Measurements from ENCODE around the gene FAM53B. TPM values are rescaled to one million over a fixed set of nuclear protein-coding genes. Genes with fewer than 3 reads are reported as not detected.

Gene FAM53B
- total RNA-seq, 1 donor from 2014 or later, result 24.1 TPM

DNA sequence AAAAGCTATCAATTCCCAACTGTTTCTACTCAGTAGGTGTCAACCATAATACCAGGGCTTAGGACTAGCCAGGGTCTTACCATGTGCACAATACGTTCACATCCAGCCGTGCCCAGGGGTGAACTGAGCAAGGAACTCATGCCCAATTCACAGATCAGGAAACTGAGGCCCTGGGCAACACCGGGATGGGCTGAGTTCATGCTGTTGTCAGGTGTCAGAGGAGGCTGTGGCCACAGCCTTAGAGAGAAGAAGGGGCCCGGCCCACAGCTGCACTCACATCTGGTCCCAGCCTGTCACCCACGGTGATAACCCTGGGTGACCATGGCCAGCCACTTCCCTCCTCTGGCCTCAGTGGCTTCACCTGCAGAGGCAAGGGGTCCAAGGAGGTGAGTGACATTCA, 92.0 kb downstream of the FAM53B start:
- intact Hi-C loops (cut with micrococcal nuclease), result no loop called here

DNA sequence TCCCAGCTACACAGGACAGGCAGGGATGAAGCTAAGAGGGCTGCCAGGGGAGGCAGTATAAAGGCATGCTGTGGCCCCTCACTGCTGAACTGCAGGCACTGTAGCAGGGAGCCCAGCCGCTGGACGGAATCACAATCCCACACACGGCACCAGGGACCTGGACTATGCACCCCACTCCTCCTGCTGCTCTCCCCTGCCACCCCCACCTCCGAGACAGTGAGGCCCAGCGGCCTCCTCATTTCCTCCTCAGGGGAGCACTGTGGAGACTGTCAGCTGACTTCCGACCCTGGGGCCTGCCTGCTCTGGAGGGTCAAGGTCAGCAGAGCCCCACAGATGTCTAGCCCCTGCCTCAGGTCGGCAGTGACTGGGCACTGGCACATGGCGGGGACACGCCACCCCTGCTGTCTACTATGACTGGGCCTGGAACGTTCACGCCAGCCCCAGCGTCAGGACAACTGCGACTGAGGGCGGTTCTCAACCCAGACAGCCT, 92.7 kb downstream of the FAM53B start:
- intact Hi-C loops (cut with micrococcal nuclease), result no loop called here

DNA sequence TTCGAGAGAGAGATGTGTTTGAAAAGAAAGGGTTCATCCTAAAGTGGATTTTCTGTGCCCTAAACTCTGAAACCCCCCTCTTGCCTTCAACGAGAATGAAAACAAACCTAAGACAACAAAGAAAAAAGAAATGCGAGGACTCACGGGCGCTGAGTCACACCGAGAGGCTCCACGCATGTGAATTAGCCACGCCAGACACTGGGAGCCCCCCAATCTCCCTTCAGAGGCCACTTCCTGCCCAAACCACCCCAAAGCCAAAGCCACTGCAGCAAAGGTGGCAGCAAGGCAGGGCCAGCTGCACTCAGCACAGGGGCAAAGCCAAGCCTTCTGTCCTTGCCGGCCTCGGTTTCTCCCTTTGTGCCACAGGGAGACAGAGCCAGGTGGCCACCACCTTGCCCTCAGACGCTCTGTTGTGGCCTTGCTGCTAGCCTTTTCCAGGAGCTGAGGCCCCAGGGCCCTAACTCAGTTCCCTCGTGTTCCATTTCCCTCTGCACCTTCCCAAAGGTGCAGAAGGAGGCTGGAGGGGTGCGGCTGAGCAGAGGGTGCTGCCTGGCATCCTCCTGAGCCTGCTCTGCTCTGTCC, 93.3 kb downstream of the FAM53B start:
- intact Hi-C loops (cut with micrococcal nuclease), result no loop called here

DNA sequence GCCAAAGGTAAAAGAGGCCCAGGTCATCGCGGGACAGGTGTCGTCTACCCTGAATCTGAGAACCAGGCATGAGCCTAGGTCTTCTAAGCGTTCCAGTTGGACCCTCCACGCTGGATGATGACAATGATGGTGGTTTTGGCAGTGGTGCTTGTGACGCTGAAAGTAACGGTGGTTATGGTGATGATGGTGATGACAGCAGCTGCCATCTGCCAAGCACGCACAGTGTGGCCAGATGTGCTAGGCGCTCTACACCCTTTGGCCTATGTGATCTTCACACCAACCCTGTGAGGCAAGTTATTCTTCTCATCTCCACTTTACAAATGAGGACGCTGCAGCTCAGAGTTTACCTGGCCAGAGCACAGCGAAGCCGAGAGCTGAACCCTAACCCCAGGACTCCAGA, 93.9 kb downstream of the FAM53B start:
- intact Hi-C loops (cut with micrococcal nuclease), result no loop called here

DNA sequence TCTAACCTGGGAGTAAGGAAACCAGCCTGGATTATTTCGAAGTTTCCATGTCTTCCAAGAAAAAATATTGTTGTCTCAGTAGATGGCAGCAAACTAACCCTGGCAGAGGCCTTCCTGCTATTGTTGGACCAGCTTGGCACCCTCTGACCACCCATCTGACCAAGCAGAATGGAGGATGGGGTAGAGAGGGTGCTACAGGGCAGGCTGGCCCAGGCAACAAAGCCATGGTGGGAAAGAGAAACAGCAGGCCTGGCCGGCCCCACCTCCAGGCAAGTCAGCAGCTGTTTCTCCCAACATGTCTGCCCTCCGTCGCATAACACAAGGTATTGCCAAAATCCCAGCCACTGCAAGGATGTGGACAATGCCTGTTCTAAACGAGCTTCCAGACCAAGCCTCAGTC, 95.0 kb downstream of the FAM53B start:
- intact Hi-C loops (cut with micrococcal nuclease), result loop anchor here (2.0 to 10.0 kb wide), 4 partner anchors 40 to 143 kb away; partner anchors contain the start of gene EEF1AKMT2

DNA sequence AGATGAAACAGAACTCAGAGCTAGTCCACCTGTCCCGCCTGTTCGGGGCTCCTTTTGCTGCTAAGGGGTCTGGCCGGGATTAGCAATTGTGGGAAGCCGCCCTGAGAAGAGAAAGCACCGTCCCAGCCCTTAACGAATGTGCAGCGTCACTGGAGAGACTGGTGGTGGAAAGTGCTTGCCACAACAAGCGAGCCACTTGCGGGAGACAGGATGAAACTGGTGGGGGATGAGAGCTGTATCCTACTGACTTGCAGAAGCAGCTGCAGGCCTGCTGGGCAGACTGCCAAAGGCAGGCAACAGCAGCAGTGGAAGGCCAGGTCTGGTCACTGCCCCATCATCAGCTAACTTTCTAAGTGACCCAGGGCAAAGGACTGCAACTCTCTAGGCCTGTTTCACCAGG, 95.4 kb downstream of the FAM53B start:
- intact Hi-C loops (cut with micrococcal nuclease), result loop anchor here (1.0 to 10.0 kb wide), 5 partner anchors 40 to 144 kb away; partner anchors contain the start of gene EEF1AKMT2

DNA sequence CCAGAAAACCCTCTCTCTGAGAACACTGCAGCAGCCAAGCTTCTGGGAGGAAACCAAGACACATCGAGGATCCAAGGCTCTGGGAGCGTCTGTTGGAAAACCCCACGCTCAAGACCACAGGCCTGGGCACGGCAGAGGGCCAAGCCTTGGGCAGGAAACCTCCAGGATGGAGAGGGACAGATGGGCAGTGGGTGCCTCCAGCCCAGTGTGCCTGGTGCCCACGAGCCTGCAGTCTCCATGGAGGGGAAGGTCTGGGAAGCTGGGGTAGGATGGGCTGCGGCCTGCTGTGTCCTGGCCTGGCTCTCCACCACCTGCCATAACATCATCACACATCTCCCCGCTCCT, 96.1 kb downstream of the FAM53B start:
- intact Hi-C loops (cut with micrococcal nuclease), result loop anchor here (1.0 to 10.0 kb wide), 5 partner anchors 41 to 144 kb away; partner anchors contain the start of gene EEF1AKMT2

DNA sequence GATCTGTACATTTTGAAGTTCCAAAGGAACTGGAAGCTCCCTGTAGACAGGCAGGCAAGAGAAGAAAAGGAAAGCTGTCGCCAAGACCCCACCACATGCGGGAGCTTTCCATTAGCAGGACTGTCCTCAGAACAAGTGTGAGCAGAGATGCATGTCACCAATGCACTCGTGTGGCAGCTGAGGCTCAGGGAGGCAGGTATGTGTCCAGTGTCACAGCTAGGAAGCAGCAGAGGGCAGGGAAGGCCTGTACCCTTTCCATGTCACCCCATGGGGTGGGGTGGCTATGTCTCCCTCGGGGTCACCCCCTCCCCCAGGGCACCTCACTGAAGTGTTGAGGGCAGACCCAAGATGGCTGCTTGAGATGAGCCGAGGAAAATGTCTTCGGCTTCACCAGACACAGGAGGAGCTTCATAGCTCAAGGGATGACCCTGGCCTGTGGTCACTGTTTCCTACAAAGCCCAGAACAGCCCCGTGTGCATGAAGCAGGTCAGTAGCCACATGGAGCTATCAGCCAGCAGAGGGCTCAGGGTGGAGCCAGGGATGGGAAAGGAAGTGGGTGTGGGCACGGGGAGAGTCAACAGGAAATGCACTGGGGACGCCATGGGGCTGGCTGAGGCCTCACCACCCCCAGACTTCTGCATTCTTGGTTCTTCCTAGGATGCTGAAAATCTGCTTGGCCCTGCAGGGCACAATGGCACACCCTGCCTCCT, 96.6 kb downstream of the FAM53B start:
- intact Hi-C loops (cut with micrococcal nuclease), result loop anchor here (1.0 to 10.0 kb wide), 6 partner anchors 41 to 145 kb away; partner anchors contain the start of gene EEF1AKMT2

DNA sequence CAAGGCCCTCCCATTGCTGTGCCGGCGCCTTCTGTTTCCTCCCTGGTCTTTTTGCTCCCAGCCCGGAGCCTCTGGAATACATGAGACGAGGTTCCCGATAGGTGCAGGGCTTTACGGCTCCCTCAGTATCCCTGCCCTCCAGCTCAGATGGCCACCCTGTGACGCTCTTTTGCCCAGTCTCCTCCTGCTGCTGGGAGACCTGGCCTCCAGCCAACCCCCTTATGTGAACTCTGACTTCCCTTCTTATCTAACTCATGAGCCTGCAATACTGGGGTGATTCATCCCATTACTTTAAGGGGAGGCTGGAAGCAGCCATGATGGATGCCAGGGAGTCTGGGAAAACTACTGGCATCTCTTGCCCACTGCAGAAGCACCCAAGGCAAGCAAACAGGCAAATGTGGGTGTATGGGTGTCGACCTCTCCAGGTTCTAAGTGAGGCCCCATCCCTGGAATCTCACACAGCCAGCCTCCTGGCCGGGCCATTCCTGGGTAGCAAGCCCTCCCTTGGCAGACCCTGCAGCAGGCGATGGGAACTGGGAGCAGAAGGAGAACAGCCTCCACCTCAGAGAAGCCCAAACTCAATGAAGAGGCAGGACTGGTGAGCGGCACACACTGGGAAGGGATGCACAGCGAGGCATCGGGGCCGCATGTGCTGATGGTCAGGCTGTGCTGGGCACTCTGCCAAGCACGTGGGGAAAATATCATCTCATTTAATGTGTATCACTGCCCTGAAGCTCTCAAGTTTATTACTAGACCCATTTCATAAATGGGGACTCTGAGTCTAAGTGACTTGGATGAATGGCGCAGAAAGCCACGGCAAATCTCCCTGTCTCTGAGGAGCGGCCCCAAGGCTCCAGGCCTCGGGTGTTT, 97.5 kb downstream of the FAM53B start:
- intact Hi-C loops (cut with micrococcal nuclease), result loop anchor here (2.0 to 10.0 kb wide), 3 partner anchors 50 to 146 kb away; partner anchors contain the start of gene EEF1AKMT2

DNA sequence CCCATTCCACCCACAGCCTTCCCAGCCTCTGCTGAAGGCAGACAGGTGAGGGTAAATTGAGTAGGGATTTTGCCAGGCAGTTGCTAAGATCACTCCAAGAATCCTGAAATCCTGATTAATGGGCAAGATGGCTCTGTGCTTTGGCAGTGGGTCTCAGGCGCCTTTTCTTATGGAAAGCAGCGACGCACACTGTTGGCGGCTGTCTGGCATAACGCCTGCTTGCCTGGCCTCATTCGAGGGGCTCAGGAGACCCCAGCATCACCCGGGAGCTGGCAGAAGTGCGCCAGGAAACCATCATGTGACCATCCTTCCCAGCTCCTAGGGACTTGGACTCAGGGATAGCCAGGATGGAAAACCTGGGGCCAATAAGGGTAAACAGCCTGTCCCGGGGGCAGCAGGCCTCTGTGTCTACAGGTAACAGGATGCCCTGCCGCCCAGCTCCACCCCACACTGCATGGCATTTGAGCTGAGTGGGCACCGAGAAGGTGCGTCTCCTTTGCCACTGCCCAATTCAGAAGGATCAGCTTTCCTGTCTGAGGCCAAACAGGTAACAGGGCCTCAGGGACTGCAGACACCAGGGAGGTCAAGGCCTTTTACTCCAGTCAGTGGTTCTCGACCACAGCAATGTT, 98.6 kb downstream of the FAM53B start:
- intact Hi-C loops (cut with micrococcal nuclease), result loop anchor here (2.0 to 10.0 kb wide), 3 partner anchors 51 to 147 kb away; partner anchors contain the start of gene EEF1AKMT2

DNA sequence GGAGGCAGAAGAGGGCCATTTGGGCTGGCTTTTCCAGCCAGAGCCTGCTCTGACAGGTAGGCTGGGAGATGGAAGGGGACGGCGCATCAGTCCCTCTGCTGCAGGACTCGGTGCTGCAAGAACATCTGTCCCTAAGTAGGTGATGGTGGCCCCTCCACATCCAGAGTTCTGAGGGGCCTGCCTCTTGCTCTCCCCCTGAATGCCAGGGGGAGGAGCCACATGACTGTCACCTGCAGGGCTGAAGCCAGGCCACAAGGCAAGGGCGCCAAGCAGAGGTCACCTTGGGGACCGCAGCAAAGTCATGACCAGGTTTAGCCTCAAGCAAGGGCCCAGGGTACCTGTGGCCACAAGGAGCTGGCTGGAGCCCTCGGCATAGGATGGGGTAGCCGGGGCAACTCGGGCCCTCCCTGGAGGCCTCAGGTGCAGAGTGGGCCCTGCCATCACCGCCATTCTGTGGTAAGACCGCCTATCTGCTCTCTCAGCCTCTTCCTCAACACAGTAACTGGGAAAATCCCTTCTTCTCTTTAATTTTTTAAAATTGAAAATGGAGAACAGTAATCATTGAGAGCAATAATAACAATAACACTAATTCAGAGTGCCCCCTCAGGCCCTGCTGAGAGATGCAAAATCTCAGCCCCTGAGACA, 99.3 kb downstream of the FAM53B start:
- intact Hi-C loops (cut with micrococcal nuclease), result loop anchor here (5.0 to 10.0 kb wide), 2 partner anchors 110 to 147 kb away; partner anchors contain the start of gene EEF1AKMT2

DNA sequence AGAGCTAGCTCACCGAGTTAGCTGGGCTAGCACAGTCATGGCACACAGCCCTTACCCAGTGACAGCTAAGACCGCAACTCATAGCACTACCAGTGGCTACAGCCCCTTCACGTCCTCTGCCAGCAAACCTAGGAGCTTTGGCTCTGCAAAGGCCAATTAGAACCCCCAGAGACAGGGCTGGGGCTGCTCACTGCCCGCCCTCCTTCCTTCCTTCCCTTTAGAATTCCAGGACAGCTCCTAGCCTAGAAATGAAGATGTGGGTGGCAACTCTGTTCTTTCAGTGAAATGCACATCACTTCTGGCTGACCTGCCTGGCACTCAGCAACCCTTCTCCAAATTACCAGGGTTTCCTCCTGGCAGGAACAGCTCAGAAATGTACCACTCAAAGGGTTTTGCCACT, 99.9 kb downstream of the FAM53B start:
- intact Hi-C loops (cut with micrococcal nuclease), result loop anchor here (10.0 kb wide), 1 partner anchor 109 kb away; no protein-coding TSS in a partner anchor

DNA sequence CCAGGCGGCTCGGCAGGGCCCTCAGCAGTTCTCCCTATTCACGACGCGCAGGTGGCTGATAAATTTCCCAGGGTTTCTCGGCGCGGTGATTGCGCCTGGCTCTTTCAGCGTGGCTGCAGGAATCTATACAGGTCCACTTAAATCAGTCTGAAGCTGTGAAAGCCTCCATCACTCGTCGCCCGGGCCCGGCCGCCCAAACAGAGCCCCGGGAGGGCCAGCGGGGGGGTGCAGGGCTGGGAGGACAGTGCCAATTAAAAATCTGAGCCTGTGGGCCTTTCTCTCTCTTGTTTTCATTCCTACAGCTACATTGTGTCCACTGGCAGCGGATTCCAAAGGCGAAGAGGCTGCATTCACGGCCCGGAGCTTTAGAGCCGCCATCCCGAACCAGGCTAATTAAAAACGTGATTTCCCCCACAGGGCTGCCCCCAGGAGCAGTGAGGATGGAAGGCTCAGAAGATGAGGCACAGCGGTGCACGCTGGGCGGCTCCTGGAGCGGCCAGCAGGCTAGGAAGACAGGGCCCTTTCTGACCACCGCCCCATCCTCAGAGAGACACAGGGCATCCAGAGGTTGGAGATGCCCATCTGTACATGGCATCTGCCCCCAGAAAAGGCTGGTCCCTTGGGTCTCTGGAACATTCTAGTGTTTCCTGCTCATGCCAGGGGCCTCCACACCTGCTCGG, 100.7 kb downstream of the FAM53B start:
- intact Hi-C loops (cut with micrococcal nuclease), result loop anchor here (10.0 kb wide), 1 partner anchor 109 kb away; no protein-coding TSS in a partner anchor

DNA sequence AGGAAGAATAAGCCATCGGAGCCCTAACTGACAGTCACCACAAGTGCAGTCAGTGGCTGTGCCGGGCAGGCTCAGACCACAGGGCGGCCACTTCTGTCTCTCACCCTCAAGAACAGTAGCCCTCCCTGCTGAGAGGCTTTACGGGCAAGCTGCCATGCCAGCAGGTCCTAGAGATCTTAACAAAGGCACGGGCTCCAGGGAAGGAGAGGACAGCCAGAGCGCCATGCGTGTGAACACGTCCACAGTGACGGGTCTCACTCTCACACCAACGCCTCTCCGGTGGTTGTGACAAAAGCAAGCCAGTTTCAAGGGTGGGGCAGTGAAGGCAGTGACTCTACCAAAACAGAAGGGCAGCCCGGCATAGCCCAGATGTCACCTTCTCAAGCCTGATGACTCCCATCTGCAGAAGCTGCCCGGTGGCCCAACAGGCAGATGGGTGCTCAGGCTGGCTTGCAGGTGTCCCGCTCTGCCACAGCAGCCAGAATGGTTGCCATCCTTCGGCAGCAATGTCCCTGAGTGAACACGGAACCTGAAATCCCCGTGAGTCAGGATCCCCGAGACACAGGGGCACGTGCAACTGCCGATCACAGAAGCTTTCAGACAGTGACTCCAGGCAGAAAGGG, 102.0 kb downstream of the FAM53B start:
- intact Hi-C loops (cut with micrococcal nuclease), result loop anchor here (10.0 kb wide), 1 partner anchor 107 kb away; no protein-coding TSS in a partner anchor

DNA sequence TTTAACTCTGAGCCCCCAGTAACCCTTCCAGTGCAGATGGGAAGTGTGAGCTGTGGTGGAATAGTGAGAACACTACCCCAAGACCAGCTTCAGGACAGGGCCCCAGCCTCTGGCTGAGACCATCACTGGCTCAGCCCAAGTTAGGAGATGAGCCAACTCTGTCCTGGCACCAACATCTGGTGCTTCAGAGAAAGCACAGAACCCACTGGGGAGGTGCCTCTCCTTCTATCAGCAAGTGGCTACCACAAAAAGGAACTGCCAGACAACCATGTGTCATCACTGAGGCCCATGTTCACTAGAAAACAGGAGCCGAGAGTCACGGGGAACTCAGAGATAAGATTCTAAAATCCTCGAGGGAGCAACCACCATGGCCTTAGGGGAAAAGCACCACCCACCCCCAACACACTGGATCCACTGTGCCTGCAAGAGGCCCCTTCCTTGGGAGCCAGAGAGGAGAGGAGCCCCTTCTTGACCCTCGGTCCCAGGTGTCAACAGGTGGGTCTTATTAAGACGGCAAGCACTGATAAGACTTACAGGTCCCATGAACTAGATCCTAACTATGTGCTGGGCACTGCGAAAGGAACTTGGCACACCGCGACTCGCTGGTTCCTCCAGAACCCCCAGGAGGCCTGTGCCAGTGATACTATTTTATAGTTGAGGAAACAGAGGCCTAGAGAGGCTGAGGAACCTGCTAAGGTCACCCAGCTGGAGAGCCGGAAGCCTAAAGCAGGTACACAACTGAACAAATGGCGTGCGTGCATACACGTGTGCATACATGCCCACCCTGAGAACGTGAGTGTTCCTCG, 102.7 kb downstream of the FAM53B start:
- intact Hi-C loops (cut with micrococcal nuclease), result loop anchor here (10.0 kb wide), 1 partner anchor 107 kb away; no protein-coding TSS in a partner anchor

DNA sequence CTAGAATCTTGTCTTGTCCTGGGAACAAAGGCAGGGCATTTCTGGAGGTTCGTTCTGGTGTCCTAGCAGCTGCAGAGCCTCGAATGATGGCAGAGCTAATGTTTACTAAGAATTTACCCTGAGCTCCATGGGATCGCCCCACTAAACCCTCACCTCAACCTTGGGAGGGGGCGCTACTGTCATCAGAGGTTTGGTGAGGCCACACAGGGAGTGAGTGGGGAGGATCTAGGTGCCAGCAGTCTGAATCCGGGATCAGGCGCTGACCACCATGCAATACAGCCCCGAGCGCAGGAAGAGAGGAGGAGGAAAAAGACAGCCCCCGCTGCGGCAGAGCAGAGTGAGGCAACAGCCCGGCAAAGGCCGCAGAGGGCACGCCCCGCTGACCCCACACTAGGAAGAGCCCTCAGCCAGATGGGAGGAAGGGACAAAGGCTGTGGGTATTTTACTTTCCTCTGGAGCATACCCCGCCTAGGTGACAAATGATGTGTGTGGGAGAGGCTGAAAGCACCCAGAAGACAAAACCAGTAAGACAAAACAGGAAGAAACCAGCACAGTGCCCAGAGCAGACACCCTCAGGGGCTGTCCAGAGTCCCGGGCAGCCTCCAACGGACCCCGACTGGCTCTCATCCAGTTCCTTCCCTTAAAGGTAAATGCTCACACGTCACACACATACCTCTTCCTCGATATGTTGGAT, 103.5 kb downstream of the FAM53B start:
- intact Hi-C loops (cut with micrococcal nuclease), result loop anchor here (10.0 kb wide), 1 partner anchor 106 kb away; no protein-coding TSS in a partner anchor

DNA sequence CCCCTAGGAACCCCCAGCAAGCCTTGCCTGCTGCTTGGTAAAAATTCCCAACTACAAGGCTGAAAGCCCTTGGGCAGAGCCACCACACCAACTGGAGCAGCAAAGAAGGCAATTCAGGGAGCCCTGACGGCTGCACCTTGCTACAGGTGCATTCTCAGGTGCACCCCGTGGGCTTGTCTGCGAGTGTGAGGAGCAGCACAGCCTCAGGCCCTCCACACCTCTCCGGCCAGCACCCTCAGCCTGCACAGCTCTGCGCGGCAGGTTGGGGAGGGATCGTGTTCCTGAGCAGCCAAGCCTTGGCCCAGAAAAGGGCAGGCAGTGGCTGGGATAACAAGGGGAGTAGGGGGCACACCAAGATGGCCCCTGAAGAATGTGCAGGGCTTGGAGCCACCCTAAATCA, 104.1 kb downstream of the FAM53B start:
- intact Hi-C loops (cut with micrococcal nuclease), result loop anchor here (10.0 kb wide), 1 partner anchor 105 kb away; no protein-coding TSS in a partner anchor

Measured in T-helper 2 cell treated with Interferon-gamma antibody and Interleukin-4, amounts not matched to agents 100 ng/mL and 5 ng/mL, for 36 hours (primary cell).